ENCODE measurements around the gene HLA-C. TPM values are rescaled to one million over a fixed set of nuclear protein-coding genes. Genes with fewer than 3 reads are reported as not detected.

The HLA-C gene
- total RNA-seq, 2 experiments from 2014 or later = 1,977 to 1,996 TPM

GRCh38 chr6:31225735-31226134, 46.2 kb downstream of the HLA-C start:
- POLR2A ChIA-PET = no interaction called here

DNA sequence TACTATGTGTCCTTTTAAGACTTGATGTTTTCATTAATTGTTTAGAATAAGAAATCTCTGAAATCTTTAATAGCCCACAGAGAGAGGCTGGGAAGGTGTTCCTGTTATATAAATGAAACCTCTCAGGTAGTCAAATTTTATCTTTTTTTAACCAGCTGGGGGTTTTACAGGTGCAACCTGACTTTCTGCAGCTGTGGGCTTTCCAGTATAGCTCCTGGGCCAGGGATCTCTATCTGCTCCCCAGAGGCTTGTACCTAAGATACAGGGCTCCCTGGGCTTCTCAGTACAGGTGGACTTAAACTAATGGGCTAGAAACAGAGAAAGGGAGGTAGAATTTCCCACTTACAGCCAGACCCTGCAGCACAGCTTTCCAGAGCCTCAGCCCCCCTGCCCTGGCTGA, 49.4 kb downstream of the HLA-C start:
- H3K36me3 Mint-ChIP-seq (ENCODE audit: low read depth) = no peaks in the 10 kb centered on the region
- Histone ChIP-seq H3K36me3 (ENCODE audit: insufficient read depth, low read length) (no peaks in the 10 kb centered on the region), H3K27ac (ENCODE audit: low read depth in 1 of 2, low read length in 2 of 2) (no peak overlapping the region), H3K4me1 (ENCODE audit: insufficient read depth, low read length) (no peaks in the 10 kb centered on the region), H3K27me3 (ENCODE audit: control insufficient read depth in 1 of 2, insufficient read depth in 2 of 2, low read length in 2 of 2) (no peaks in the 10 kb centered on the region), H3K9me3 (ENCODE audit: control insufficient read depth in 1 of 2, insufficient read depth in 1 of 2, low read length in 2 of 2) (no peaks in the 10 kb centered on the region), H3K4me3 (ENCODE audit: low read length) (no peak overlapping the region)
- H3K4me1 Mint-ChIP-seq (ENCODE audit: low read depth) = no peaks in the 10 kb centered on the region
- ATAC-seq (ENCODE audit: poor library complexity) = no peak
- H3K9me3 Mint-ChIP-seq = no peaks in the 10 kb centered on the region
- TF ChIP-seq, protein P1, sequence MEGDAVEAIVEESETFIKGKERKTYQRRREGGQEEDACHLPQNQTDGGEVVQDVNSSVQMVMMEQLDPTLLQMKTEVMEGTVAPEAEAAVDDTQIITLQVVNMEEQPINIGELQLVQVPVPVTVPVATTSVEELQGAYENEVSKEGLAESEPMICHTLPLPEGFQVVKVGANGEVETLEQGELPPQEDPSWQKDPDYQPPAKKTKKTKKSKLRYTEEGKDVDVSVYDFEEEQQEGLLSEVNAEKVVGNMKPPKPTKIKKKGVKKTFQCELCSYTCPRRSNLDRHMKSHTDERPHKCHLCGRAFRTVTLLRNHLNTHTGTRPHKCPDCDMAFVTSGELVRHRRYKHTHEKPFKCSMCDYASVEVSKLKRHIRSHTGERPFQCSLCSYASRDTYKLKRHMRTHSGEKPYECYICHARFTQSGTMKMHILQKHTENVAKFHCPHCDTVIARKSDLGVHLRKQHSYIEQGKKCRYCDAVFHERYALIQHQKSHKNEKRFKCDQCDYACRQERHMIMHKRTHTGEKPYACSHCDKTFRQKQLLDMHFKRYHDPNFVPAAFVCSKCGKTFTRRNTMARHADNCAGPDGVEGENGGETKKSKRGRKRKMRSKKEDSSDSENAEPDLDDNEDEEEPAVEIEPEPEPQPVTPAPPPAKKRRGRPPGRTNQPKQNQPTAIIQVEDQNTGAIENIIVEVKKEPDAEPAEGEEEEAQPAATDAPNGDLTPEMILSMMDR (IDR thresholded peaks at IDR 0.05) = no peak
- no peaks in the 10 kb centered on the region for H3K27me3 Mint-ChIP-seq
- POLR2A ChIA-PET = no interaction called here
- no peak for DNase-seq
- no peak overlapping the region for H3K4me3 Mint-ChIP-seq
- intact Hi-C loops (cut with DNase I, micrococcal nuclease) = no loop called here
- CTCF ChIA-PET = no interaction called here
- no peak overlapping the region for H3K27ac Mint-ChIP-seq

More at GRCh38 chr6:31225735-31226134, 46.2 kb downstream of the HLA-C start:
- no peaks in the 10 kb centered on the region for H3K36me3 ChIP-seq (ENCODE audit: insufficient read depth, low read length)
- intact Hi-C loops (cut with DNase I, micrococcal nuclease) = no loop called here
- TF ChIP-seq, protein P1 (IDR thresholded peaks at IDR 0.05) = no peak
- H3K27ac ChIP-seq (ENCODE audit: low read depth in 1 of 2, low read length in 2 of 2) = no peak overlapping the region
- H3K9me3 ChIP-seq (ENCODE audit: control insufficient read depth in 1 of 2, insufficient read depth in 1 of 2, low read length in 2 of 2) = no peaks in the 10 kb centered on the region
- H3K4me3 Mint-ChIP-seq = no peak overlapping the region
- ATAC-seq (ENCODE audit: poor library complexity) = no peak
- H3K9me3 Mint-ChIP-seq = no peaks in the 10 kb centered on the region
- H3K36me3 Mint-ChIP-seq (ENCODE audit: low read depth) = no peaks in the 10 kb centered on the region
- H3K27me3 ChIP-seq (ENCODE audit: control insufficient read depth in 1 of 2, insufficient read depth in 2 of 2, low read length in 2 of 2) = no peaks in the 10 kb centered on the region
- no peak overlapping the region for H3K4me3 ChIP-seq (ENCODE audit: low read length)
- no peak for DNase-seq
- CTCF ChIA-PET = no interaction called here
- H3K27ac Mint-ChIP-seq = no peak overlapping the region
- no peaks in the 10 kb centered on the region for H3K4me1 ChIP-seq (ENCODE audit: insufficient read depth, low read length)
- H3K4me1 Mint-ChIP-seq (ENCODE audit: low read depth) = no peaks in the 10 kb centered on the region
- H3K27me3 Mint-ChIP-seq = no peaks in the 10 kb centered on the region

Other genes with a start within 250 kb of the HLA-C start
- not detected for gene C6orf15, start 159.5 kb downstream of the HLA-C start, total RNA-seq
- not detected for gene PSORS1C1, start 157.3 kb downstream of the HLA-C start, total RNA-seq
- gene CDSN, start 151.6 kb downstream of the HLA-C start, total RNA-seq = not detected
- gene PSORS1C2, start 133.0 kb downstream of the HLA-C start, total RNA-seq = not detected
- gene CCHCR1, start 114.3 kb downstream of the HLA-C start, total RNA-seq = 10 to 100 TPM; 17.5 to 18.2 TPM
- 1 to 10 TPM; 3.3 to 4.1 TPM for gene TCF19, start 113.5 kb downstream of the HLA-C start, total RNA-seq
- gene POU5F1, start 101.4 kb downstream of the HLA-C start, total RNA-seq = not detected
- gene HLA-B, start 85.1 kb upstream of the HLA-C start, total RNA-seq = 1,000 to 10,000 TPM; 6,758 to 7,013 TPM
- 10 to 100 TPM; 10.6 to 14.0 TPM for gene MICA, start 131.5 kb upstream of the HLA-C start, total RNA-seq
- 10 to 100 TPM; 14.3 to 14.7 TPM for gene MICB, start 226.1 kb upstream of the HLA-C start, total RNA-seq

Data from CD4-positive, alpha-beta T cell (primary cell).